GM12873 (cell line): ENCODE measurements around the gene EIF1.

Experiments used
- CTCF ChIP-seq: IDR thresholded peaks from 2 replicates; pipeline ENCODE4 v1.5.1; 2012; ENCODE audit warnings: low read depth, mild to moderate bottlenecking, moderate library complexity, low read length, control low read depth; ENCODE audit not compliant: insufficient read depth; ENCODE audit errors: missing control alignments

Gene EIF1

GRCh38 chr17:41648411-41649195 lies 40.1 kb upstream of the EIF1 start:
- peak; percentile 97 for TF ChIP-seq CTCF

DNA sequence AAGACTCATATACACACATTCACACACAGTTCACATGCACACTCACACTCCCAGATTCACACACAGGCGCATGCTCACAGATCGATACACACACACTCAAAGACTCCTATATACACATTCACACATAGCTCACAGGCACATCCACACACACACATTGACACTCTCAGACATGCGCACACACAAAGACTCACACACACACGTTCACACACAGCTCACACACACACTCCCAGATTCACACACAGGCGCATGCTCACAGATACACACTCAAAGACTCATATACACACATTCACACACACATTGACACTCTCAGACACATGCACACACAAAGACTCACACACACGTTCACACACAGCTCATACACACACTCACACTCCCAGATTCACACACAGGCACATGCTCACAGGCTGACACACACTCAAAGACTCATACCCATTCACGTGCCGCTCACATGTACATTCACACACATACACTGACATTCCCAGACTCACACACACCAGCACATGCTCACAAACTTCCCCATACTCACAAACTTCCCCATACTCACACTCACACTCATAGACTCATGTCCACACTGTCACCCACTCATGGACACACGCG lies 38.7 kb upstream of the EIF1 start:
- TF ChIP-seq CTCF = no peak

GRCh38 chr17:41650794-41651624 lies 37.7 kb upstream of the EIF1 start:
- no peak for TF ChIP-seq CTCF

GRCh38 chr17:41651625-41652460 lies 36.8 kb upstream of the EIF1 start:
- no peak for TF ChIP-seq CTCF

DNA sequence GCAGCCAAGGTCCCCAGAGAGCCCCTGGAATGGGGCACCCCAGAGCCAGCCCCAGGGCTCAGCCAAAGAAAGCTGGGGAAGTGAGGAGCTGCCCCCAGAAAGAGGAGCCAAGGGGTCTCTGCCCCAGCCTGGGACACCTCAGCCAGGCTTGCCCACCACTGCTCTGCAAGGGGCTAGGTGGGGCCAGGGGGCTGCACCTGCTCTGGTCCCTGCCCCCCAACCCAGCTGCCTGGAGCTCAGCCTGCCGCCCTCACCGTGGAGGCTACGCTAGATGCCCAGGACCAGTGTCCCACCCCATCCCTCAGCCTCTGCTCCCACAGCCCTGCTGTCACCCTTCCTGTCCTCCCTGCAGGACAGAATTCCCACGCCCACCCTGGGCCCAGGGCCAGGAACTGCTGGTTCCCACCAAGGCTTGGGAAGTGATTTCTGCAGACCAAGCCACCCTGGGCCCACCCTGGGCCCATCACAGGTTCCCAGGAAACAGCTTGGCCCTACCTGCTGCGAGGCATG lies 36.2 kb upstream of the EIF1 start:
- no peak for TF ChIP-seq CTCF

DNA sequence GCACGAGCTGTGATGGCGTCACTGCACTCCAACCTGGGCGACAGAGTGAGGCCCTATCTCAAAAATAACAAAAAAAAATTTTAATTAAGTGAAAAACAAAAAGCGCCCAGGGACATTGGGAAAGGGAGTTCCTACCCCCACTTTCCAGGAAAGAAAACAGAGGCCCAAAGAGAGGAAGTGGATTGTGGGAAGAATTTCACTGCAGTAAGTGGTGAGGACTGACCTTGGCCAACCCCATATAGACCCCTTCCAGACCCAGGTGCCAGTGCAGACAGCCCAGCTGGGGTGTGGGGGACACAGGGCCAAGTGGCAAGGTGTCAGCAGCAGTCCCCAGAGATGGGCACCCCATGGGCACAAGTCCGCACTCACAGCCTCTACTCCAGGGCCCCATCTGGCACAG lies 35.3 kb upstream of the EIF1 start:
- TF ChIP-seq CTCF = no peak
